Activated T-cell treated with anti-CD3 and anti-CD28 coated beads for 4 hours (primary cell): ENCODE measurements around the gene MAMSTR.
A peak's percentile ranks its signal among the peaks of the same experiment; 100 is the strongest.
"Not testable (repeated sequence)": the region's sequence is repeated elsewhere in the genome, so short reads cannot be mapped to it uniquely, and the experiment has no call there.

Experiments used
- DNase-seq: peaks from one replicate; pipeline ENCODE4 v3.0.0-alpha.2; 2020

MAMSTR gene

DNA sequence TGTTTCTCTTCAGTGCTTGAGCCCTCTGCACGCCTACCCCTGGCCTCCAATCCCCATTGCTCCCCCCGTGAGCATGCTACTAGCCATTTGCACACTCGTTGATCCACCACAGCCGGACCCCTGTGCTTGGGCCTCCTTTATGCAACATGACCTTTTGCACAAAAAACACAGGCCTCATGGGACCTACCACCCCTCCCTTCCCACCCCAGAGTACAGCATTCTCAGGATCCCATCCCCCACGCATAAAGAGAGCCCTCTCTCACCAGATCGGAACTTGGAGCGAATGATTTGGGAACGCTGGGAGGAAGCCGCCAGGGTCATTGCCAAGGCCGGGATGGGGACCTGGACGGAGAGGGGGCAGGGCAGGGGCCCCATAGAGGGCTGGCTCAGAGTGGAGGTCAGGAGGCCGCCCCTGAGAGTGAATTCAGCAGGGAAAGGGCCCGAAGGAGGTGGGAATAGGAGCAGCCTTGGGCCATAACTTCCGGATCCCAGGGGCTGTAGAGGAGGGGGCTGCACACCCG, 754 bp downstream of the MAMSTR start:
- DNase-seq, result no peak

DNA sequence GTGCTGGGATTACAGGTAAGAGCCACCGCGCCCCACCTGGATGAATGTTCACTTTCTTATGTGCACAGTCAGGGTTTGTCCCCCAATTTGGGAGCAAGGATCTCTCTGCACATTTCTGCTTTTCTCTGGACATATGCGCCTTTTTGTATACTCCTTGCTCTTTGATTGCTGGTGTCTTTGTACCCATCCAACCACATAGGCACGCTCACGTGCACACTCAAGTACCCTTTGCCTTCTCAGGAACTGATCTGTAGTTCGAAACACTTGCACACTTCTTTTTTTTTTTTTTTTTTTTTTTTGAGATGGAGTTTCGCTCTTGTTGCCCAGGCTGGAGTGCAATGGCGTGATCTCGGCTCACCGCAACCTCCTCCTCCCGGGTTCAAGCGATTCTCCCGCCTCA, 1.4 kb downstream of the MAMSTR start:
- DNase-seq, result not testable (repeated sequence)

DNA sequence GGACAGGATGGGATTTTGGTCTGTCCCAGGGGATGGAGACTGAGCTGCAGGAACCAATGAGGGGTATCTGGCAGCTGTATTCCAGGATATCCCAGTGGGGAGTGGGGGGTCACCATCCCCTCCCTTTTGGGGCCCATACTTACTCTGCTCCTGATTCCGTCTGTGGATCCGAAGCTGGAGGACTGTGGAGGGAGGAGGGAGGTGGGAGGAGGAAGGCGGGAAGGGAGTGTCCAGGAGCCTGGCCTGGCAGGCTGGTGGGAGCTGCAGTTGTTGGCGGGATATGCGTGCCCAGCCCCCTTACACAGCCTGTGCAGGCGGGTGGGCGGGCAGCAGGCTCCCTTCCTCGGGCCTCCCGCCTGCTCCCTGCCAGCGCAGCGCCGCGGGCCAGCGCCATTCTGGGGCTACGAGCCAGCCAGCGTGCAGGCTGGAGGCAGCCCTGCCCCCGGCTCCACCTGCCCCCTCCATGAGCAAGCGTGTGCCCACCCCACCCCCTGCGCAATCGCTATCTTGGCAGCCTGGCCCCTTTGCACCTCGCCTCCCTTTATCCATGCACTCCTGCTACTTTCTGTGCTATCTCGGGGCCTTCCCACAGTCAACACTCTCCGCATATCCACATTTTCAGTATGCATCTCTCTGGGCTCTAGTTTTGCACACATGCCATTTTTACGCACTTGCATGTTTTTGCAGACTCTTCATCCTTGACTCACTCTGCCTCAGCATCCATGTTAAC, 2.8 kb downstream of the MAMSTR start:
- no peak for DNase-seq

DNA sequence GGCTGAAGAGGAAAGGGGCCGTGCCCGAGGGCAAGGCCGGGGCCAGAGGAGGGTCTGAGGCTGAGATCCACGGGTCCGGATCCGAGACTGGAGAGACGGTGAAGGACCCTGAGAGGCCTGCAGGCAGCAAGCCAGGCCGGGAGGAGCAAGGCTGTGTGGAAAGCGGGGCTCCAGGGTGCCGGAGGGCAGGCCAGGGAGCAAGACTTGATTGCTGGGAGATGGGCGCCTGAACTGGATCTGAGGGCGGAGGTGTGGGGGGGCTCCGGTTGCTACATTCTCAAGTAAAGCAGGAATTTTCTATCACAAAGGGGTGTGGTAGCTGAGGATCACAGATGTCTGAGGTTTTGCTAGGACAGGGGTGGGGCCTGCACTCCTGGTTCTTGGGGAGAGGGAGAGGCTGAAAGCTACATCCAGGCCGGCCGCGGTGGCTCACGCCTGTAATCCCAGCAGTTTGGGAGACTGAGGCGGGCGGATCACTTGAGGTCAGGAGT, 3.8 kb downstream of the MAMSTR start:
- no peak for DNase-seq

DNA sequence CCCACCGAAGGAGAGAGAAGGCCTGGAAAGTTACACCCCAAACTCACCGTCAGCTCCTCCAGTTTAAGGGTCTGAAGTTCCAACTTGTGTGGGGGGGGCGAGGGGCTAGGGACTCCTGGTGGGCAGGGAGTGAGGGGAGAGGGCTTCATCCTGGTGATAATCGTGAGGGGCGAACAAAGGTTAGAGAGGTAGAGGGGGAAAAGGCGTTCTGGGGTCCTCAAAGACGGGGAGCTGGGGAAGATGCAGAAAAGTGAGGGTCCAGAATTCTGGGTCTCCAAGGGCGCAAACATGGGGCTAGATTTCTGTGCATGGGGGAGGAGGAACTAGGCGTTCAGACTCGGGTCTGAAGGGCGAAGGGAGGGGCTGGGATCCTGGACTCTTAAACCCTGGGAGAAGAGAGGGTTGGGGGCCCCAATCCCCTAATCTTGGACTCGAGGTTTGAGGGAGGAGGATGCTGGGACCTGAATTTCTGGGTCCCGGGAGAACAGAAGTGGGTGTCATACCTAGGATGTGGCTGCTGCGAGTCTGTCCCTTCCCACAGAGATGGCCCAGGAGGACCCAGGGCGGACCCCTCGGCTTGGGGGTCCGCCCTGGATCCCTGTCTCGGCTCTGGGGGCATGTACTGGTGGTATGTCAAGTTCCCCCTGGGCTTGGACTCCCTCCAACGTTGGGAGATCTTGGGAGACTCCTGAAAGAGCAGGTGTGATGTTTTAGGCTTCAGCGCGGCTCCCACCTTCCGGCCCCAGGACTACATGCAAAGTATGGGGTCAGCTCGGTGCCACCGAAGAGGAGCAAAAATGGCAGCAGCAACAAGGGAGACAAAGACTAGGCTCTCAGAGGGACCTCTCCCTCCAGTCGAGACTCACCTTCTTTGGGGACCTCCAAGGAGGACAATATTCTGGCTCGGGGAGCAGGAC, 4.5 kb downstream of the MAMSTR start:
- DNase-seq, result no peak

DNA sequence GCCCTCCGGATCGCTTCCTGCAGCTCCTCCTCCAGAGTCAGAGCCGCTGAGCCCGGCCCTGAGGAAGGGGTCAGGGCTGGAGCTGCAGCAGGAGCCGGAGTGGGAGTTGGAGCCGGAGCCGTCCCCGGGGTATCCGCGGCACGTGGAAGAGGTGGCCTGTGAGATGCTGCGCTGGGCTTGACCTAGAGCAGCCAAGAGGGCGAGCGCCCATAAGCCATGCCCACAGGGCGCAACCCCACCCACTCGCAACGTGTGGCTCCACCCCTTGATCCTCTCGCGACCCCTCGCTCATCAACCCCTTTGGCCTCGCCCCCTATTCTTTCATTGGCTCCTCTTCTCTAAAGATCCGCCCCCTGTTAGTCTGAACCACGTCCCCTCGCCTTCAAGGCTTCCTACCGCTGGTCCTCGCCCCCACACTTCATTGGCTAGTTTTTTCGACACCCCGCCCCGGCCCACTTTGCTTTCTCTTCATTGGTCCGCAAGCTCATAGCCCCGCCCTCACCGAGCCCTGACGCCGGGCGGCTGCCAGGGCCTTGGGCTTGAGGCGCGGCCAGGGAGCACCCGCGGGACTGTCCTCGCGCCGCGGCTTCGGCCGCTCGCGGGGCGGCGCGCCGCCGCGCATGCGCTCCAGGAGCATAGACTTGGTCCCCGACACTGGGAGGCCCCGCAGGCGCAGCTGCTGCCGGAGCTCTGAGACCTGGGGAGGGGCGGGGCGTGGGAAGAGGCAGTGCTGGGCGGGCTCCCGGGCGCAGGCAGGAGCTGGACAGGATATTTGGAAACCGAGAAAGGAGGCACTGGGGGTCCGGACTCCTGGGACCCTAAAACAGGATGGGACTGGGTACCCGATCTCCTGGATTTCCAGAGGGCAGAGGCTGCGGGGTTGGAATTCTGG, 5.4 kb downstream of the MAMSTR start:
- peak; percentile 92 for DNase-seq

DNA sequence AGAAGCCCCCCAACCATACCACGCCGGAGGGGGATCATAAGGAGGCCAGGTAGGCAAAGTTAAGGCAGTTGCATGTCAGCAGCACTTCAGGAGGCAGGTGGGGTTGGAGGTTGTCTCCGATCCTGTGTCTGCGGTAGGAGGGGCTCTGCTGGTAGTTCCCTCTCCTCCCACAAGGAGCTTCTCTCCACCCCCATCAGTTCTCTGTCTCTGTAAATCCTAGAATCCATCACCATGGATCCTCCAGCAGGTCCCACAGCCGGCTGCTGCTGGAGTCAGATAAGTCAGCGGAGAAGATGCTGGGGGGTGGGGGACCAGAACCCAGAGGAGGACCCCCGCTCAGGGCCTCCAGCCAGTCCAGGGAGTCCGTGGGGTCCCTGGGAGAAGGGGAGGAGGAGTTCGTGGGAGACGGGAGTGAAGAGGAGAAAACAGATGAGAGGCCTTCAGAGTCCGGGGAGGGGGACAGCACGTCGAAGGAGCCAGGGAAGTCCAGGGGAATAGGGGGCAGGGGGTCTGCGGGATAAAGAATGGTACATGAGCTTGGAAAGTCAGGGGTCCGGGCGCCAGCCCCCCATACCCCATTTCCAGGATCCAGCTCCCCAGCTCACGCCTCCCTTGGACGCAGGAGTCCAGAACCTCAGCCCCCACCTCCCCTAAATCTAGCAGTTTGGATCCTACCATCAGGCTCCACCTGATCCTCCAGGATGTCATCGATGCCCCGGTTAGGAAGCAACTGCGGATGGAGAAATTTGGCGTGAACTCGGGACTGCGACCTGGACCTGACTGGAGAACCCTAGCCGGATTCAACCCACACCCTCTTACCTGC, 6.3 kb downstream of the MAMSTR start:
- no peak for DNase-seq

DNA sequence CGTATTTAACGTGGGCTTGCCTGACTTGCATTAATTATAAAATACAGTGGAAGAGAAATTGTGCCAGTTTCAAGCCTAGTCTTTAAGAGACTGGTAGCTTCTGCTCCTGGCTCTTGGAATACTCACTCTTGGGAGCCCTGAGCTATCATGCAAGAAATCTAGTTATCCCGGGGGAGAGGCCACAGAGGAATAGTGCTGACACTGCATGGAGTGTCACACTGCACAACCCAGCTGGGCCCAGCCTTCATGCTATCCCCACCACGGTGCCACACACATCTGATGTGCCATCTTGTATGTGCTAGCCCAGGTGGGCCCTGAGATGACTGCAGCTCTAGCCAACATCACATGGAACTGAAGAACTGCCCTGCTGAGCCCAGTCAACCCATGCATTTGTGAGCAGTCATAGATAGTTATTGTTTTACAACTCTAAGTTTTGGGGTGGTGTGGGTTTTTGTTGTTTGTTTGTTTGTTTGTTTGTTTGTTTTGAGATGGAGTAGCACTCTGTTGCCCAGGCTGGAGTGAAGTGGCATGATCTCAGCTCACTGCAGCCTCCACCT, 8.3 kb downstream of the MAMSTR start:
- no peak for DNase-seq

DNA sequence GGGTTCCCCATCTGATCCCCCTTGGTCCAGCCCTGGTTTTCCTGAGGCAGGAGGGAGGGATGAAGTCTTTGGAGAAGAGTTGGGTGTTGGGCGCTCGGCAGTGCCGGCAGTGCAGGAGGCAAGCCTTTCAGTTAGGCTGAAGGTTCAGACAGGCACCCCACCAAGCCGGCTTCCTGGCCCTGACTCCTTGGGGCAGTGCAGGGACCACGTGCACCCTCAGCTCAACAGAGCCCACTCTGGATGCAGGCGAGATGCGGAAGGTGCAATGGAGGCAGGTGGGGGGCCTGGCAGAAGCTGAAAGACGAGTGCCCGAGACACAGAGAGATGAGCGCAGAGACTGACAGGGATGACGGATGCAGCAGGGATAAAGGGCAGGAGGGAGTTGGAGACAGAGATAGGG, 11.1 kb downstream of the MAMSTR start:
- DNase-seq, result no peak

DNA sequence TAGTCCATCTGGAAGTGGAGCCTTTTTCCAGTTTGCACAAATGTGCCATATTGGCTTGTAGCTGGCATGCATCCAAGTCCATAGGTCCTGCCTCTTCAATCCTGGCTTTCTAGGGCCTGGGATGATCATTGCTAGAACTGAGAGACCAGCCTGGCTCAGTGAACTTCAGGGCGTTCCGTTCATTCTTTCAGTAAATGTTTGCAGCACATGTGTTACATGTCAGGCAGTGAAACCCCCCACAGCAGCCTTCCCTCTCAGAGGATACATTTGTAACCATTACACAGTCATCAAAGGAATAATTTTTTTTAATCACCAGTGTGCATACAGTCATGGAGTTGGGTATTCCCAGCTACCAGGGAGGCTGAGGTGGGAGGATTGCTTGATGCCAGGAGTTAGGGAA, 14.1 kb downstream of the MAMSTR start:
- no peak for DNase-seq

DNA sequence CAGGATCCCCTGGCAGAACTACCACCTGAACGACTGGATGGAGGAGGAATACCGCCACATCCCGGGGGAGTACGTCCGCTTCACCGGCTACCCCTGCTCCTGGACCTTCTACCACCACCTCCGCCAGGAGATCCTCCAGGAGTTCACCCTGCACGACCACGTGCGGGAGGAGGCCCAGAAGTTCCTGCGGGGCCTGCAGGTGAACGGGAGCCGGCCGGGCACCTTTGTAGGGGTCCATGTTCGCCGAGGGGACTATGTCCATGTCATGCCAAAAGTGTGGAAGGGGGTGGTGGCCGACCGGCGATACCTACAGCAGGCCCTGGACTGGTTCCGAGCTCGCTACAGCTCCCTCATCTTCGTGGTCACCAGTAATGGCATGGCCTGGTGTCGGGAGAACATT, 16.2 kb downstream of the MAMSTR start:
- DNase-seq, result no peak

DNA sequence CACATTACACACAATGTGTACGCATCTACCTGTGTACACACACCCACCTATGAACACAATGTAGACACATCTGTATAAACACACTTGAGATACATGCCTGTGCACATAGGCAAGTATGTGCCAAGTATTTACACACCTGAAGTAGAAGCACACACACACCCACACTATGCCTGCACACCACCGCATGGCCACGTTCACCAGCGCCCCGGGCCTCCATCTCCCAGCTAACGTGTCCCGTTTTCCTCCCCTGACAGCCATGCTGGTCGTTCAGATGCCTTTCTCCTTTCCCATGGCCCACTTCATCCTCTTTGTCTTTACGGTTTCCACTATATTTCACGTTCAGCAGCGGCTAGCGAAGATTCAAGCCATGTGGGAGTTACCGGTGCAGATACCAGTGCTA, 16.8 kb downstream of the MAMSTR start:
- DNase-seq, result no peak

DNA sequence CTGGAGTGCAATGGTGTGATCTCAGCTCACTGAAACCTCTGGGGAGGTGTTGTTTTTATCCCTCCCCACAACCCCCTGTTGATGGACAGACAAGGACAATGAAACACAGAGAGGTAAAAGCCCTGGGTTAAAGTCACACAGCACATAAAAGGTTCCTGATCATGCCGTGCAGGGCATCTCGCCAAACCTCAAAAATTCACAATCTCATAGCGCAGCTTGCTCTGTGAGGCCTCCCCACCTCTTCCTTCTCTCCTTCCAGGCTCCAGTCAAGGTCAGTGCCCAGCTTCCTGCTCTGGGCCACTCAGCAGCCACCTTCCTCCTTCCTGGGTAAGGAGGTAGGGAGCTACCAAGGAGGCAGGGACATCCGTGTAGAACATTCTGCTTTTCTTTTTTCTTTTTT, 21.5 kb downstream of the MAMSTR start:
- DNase-seq, result no peak

DNA sequence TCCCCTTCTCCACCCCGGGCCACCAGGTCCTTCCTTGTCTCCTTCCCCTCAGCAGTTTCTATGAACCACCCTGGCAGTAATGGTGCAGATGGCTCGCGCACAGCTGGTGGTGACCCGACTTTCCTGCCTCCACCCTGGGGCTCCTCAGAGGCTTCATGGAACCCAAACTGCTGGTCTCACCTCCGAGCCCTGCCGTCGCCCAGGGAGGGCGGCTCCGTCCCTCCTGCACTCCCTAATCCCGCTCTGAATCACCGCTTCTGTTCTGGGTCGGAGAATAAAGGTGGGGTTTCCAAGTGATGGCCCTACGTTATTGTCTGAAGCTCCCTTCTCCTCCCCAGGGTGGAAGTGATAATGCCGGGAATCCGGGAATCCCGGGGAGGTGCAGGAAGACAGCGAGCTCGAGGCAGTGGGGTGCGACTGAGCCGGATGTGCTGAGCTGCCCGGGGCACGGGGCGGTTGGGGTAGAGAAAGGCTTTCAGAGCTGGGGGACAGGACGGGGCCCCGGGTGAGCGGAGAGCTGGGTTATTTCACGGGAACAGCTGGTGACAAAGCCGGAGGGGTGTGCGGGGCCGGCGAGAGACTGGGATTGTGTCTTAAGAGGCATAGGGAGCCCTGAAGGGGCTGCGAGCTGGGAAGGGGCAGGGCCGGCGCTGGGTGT, 23.0 kb downstream of the MAMSTR start:
- no peak for DNase-seq

DNA sequence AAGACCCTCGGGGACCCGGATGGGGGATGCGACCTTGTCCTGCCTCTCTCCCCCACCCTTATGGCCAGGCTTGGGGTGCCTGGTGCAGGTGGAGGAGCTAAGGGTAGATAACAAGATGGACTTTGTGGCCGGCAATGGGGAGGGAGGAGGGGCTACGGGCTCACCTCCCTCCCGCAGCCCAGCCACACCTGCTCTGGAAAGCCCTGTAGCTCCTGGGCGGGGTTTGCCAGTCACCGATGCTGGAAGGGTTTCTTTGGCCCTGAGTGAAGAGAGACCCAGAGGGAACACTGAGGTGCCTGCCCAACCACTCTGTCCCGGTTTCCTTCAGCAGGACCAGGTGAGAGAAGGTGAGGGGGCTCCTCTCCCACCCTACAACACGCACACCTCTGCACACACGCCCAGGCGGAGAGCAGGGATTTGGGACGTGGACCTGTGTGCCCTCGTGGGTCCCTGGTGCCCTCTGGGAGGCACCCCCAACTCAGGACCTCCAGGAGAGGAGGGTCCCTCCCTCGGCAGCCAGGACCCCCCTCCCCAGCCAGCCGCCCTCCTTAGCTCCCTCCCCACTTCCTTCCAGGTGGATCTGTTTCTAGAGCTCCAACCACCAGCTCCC, 23.7 kb downstream of the MAMSTR start, which contains the start of gene FUT2:
Gene FUT2, plus strand, starts transcription at position 229 of the 610 bp plus-strand sequence. CDS start 6,986 bp downstream, outside the sequence.
- no peak for DNase-seq

DNA sequence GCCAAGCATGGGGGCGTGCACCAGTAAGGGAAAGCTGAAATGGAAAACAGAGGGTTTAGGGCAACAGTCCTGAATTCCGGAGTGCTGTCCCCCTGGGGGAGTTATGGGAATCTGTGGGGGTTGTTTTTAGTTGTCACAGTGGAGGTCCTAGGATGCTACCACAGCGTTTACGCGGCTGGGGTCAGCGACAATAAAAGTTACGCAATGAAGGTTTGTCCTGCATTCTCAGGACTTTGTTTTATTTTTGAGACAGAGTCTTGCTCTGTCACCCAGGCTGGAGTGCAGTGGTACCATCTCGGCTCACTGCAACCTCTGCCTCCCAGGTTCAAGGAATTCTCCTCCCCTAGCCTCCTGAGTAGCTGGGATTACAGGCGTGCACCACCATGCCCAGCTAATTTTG, 25.9 kb downstream of the MAMSTR start:
- not testable (repeated sequence) for DNase-seq

DNA sequence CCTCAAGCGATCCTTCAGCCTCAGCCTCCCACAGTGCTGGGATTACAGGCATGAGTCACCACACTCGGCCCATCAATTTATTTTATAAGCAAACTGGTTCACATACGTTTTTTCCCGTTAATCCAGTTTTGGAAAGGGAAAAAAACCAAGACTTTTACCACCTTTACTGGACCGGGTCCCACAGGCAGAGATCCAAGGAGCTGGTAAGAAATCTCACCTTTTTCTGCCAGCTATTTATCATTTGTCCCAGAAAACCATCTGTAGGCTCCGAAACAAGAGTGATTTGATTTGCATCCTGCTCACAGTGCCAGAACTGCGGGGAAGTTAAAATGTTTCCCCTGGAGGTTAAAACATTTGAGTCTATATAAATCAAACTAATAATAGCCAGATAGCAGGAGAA, 30.1 kb downstream of the MAMSTR start:
- DNase-seq, result no peak

DNA sequence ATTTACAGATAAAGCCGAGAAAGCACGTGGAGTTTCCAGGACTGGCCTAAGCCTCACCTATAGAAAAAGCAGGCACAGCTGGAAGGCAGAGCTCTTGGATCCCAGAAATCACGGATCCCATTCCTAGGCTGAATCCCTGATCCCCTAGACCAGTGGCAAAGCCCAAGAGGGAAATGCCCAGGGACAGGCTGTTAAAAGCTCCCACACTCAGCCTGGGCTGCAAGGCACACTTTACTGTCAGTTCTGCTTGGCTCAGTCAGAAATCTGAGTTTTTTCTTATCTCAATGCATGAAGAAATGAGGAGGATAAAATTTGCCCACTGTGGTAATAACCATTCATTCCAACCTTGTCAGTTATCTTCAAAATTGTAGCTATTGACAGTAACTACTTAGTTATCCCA, 31.7 kb downstream of the MAMSTR start:
- no peak for DNase-seq

DNA sequence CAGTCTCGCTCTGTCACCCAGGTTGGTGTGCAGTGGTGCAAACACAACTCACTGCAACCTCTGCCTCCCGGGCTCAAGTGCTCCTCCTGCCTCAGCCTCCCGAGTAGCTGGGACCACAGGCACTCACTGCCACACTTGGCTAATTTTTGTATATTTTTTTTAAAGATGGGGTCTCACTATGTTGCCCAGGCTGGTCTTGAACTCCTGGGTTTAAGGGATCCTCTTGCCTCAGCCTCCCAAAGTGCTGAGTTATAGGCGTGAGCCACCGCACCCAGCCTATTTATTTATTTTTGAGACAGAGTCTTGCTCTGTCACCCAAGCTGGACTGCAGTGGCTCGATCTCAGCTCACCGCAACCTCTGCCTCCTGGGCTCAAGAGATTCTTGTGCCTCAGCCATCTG, 32.9 kb downstream of the MAMSTR start:
- DNase-seq, result not testable (repeated sequence)

DNA sequence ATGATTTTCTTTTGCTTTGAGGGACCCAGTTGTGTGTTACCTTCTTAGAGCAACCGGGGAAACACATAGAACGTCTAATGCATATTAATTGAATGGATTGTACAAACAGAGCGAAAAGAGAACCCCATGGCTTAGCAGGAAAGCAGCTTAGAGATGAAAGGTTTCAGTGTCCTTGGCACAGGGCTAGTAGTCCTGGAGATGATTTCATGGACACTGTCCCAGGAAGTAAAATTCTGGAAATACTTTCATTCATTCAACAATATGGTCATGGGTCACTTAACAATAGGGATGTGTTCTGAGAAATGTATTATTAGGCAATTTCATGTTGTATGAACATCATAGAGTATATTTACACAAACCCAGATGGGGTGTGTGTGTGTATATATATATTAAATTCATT, 33.4 kb downstream of the MAMSTR start:
- DNase-seq, result no peak
